ENCODE measurements around the gene TOR3A. TPM values are rescaled to one million over a fixed set of nuclear protein-coding genes. Genes with fewer than 3 reads are reported as not detected.

Gene TOR3A
- polyA plus RNA-seq, 2 of the 4 experiments (the other 2 are of a cell fraction), result 30.7 to 44.5 TPM

DNA sequence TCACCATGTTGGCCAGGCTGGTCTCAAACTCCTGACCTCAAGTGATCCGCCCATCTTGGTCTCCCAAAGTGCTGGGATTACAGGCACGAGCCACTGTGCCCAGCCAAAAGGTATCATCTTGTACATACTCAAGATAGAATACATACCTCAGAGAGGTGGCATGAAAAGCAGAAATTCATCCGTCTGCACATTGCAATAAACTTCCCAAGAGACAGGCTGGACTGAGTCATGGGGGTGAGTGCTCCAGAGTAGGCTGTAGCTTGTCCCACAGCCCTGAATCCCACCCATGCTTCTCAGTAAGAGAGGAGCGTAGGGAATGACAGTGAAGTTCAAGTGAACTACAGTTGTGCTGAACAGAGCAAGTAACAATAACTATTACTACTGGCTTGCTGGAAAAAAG is 19.7 kb downstream of the TOR3A start:
- no peak overlapping the region for H3K4me3 ChIP-seq
- DNase-seq (ENCODE audit: low read depth in 1 of 2, low spot score in 1 of 2) (no peak), FAIRE-seq (no peak), ATAC-seq (no peak)
- TF ChIP-seq ZC3H11A (IDR thresholded peaks at IDR 0.05), result no peak
- TF ChIP-seq, protein P1, sequence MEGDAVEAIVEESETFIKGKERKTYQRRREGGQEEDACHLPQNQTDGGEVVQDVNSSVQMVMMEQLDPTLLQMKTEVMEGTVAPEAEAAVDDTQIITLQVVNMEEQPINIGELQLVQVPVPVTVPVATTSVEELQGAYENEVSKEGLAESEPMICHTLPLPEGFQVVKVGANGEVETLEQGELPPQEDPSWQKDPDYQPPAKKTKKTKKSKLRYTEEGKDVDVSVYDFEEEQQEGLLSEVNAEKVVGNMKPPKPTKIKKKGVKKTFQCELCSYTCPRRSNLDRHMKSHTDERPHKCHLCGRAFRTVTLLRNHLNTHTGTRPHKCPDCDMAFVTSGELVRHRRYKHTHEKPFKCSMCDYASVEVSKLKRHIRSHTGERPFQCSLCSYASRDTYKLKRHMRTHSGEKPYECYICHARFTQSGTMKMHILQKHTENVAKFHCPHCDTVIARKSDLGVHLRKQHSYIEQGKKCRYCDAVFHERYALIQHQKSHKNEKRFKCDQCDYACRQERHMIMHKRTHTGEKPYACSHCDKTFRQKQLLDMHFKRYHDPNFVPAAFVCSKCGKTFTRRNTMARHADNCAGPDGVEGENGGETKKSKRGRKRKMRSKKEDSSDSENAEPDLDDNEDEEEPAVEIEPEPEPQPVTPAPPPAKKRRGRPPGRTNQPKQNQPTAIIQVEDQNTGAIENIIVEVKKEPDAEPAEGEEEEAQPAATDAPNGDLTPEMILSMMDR (IDR thresholded peaks at IDR 0.05), result no peak
- TF ChIP-seq CBX2 (IDR thresholded peaks at IDR 0.05; ENCODE audit: borderline replicate concordance, low read depth), result no peak
- ChIA-PET POLR2A (no interaction called here), CTCF (interaction anchor here (1.0 to 1.8 kb wide), 4 partner anchors 9 to 81 kb away, joined by 3 to 7 read pairs (median 4); no protein-coding TSS in a partner anchor)
- no peak overlapping the region for H3K4me2 ChIP-seq
- 91% methylated on average over 4 of the region's 4 CpGs for WGBS (ENCODE audit: missing lambda C conversion rate)
- H3K4me1 ChIP-seq, result no peaks in the 10 kb centered on the region
- no peak overlapping the region for H3K27ac ChIP-seq
- H3K9me3 ChIP-seq, result no peaks in the 10 kb centered on the region

DNA sequence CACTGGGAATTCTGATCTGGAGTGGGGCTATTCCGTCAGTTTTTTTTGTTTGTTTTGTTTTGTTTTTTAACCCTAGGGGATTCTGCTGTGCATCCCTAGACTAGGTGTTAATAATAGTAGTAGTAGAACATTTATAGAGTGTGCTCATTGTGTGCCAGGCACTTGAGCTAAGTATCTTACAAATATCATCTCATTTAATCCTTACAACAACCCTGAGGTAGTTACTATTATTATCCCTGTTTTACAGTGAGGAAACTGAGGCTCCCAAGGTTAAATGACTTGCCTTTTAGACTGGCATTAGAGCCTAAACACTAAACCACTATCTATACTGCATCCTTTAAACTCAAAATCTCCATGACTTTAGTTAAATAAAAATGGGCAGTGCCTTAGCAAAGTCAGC is 22.1 kb downstream of the TOR3A start:
- Histone ChIP-seq H3K9me3 (no peaks in the 10 kb centered on the region), H3K27ac (no peak overlapping the region), H3K4me3 (no peak overlapping the region), H3K4me1 (no peaks in the 10 kb centered on the region), H3K4me2 (no peak overlapping the region)
- ChIA-PET CTCF (no interaction called here), POLR2A (no interaction called here)
- TF ChIP-seq, protein P2, sequence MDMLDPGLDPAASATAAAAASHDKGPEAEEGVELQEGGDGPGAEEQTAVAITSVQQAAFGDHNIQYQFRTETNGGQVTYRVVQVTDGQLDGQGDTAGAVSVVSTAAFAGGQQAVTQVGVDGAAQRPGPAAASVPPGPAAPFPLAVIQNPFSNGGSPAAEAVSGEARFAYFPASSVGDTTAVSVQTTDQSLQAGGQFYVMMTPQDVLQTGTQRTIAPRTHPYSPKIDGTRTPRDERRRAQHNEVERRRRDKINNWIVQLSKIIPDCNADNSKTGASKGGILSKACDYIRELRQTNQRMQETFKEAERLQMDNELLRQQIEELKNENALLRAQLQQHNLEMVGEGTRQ (IDR thresholded peaks at IDR 0.05), result no peak
- no peak for TF ChIP-seq RCOR1 (IDR thresholded peaks at IDR 0.05; ENCODE audit: low read depth, low read length)
- TF ChIP-seq CBX8 (IDR thresholded peaks at IDR 0.05), result no peak
- TF ChIP-seq KDM1A (IDR thresholded peaks at IDR 0.05; ENCODE audit: low read depth), result no peak
- TF ChIP-seq POLR2A (IDR thresholded peaks at IDR 0.05; ENCODE audit: low read length), result no peak
- no peak for TF ChIP-seq KDM5A (IDR thresholded peaks at IDR 0.05)
- no peak for TF ChIP-seq MYC (IDR thresholded peaks at IDR 0.05; ENCODE audit: borderline replicate concordance, low read length)
- TF ChIP-seq, protein P3, sequence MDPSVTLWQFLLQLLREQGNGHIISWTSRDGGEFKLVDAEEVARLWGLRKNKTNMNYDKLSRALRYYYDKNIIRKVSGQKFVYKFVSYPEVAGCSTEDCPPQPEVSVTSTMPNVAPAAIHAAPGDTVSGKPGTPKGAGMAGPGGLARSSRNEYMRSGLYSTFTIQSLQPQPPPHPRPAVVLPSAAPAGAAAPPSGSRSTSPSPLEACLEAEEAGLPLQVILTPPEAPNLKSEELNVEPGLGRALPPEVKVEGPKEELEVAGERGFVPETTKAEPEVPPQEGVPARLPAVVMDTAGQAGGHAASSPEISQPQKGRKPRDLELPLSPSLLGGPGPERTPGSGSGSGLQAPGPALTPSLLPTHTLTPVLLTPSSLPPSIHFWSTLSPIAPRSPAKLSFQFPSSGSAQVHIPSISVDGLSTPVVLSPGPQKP (IDR thresholded peaks at IDR 0.05; ENCODE audit: low read depth, low read length), result no peak
- TF ChIP-seq, protein P1 (IDR thresholded peaks at IDR 0.05), result no peak
- no peak for TF ChIP-seq NFE2L2 (conservative IDR thresholded peaks at IDR 0.05; ENCODE audit: low read length)
- TF ChIP-seq, protein P4, sequence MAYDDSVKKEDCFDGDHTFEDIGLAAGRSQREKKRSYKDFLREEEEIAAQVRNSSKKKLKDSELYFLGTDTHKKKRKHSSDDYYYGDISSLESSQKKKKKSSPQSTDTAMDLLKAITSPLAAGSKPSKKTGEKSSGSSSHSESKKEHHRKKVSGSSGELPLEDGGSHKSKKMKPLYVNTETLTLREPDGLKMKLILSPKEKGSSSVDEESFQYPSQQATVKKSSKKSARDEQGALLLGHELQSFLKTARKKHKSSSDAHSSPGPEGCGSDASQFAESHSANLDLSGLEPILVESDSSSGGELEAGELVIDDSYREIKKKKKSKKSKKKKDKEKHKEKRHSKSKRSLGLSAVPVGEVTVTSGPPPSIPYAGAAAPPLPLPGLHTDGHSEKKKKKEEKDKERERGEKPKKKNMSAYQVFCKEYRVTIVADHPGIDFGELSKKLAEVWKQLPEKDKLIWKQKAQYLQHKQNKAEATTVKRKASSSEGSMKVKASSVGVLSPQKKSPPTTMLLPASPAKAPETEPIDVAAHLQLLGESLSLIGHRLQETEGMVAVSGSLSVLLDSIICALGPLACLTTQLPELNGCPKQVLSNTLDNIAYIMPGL (CRISPR knock-in tag; IDR thresholded peaks at IDR 0.05; ENCODE audit: borderline replicate concordance), result no peak
- no peak for TF ChIP-seq RNF2 (IDR thresholded peaks at IDR 0.05; ENCODE audit: borderline replicate concordance, low read depth)
- TF ChIP-seq FOSB (CRISPR knock-in tag; IDR thresholded peaks at IDR 0.05), result no peak
- no peak for TF ChIP-seq CHD4 (IDR thresholded peaks at IDR 0.05; ENCODE audit: borderline replicate concordance)
- no peak for TF ChIP-seq ZSCAN20 (CRISPR knock-in tag; IDR thresholded peaks at IDR 0.05)
- TF ChIP-seq RFX5 (IDR thresholded peaks at IDR 0.05), result no peak
- no peak for ATAC-seq
- no peak for FAIRE-seq
- DNase-seq (ENCODE audit: low read depth in 1 of 2, low spot score in 1 of 2), result no peak
- WGBS (ENCODE audit: missing lambda C conversion rate), result 93% methylated on average over 1 of the region's 1 CpG

All from A549 (cell line).